Glomerular visceral epithelial cell (primary cell): Measurements from ENCODE around the gene APIP.
"Not testable (repeated sequence)": the region's sequence is repeated elsewhere in the genome, so short reads cannot be mapped to it uniquely, and the experiment has no call there.

Experiments used
- DNase-seq: peaks from one replicate; pipeline ENCODE4 v3.0.0-alpha.2; 2016; ENCODE audit errors: extremely low spot score

The APIP gene

DNA sequence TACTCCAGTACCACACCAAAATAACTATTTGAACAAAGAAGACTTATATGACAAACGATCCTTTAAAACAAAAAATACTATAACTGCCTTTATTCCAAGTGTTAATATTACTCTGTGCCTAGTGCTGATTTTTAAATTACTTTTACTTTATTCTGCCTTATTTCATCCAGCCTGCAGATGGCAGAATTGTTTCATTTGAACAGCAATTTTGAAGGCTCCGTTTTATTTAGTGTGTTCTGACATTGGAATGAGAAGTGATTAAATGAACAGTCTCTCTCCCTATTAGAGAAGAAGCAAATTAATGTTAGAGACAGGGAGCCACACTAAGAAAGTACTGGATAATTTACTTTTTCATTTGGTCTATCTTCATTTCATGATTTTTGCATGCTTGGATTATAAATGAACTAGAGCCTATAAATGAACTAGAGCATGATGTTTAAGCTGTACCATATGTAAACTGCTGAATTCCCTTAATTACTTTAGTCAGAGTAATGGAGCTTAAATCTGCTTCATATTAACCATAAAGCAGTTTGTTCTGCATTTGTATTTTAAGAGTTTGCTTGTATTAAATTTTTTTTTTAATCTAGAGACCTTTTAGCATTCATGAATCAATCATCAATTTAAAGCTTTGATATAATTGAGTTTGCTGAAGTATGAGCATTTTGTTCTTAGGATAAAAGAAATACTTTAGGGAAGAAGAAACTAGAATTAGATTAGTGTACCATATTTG is 10.1 kb upstream of the APIP start:
- DNase-seq = peak; percentile 55

DNA sequence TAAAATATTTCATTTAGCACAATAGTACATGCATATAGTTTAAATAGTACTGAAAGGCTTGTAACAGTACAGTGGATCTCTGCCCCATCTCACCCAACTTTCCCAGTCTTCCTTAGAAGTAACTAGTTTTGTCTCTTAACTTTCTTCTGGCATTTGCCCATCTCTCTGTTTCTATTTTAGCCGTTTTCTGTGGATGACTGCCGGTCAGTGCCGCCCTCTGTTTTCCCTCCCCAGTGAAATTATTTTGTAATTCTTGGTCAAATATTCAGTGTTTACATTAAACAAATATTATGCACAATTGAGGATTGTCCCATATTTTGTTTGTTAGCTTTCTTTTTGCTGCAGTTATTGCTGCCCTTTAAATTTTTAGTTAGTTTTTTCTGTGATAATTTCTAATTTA is 8.5 kb upstream of the APIP start:
- DNase-seq = no peak

DNA sequence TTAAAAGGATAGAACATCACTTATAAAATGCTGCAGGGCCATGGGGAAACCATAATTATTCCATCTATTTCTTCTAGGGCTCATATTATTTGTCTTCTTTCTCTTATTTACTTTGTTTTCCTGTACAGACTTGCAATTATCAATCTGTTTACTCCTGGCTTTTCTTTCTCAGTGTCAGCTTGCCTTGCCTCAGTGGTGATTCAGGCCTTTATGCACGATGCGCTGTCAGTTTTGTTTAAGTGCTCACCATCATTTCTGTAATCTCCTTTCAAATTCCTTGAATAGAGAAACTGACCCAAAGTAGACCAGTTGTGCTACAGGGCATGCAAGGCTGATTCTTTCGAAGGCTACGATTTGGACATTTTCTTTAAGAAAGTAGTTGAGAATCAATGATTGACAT is 5.0 kb upstream of the APIP start:
- no peak for DNase-seq

DNA sequence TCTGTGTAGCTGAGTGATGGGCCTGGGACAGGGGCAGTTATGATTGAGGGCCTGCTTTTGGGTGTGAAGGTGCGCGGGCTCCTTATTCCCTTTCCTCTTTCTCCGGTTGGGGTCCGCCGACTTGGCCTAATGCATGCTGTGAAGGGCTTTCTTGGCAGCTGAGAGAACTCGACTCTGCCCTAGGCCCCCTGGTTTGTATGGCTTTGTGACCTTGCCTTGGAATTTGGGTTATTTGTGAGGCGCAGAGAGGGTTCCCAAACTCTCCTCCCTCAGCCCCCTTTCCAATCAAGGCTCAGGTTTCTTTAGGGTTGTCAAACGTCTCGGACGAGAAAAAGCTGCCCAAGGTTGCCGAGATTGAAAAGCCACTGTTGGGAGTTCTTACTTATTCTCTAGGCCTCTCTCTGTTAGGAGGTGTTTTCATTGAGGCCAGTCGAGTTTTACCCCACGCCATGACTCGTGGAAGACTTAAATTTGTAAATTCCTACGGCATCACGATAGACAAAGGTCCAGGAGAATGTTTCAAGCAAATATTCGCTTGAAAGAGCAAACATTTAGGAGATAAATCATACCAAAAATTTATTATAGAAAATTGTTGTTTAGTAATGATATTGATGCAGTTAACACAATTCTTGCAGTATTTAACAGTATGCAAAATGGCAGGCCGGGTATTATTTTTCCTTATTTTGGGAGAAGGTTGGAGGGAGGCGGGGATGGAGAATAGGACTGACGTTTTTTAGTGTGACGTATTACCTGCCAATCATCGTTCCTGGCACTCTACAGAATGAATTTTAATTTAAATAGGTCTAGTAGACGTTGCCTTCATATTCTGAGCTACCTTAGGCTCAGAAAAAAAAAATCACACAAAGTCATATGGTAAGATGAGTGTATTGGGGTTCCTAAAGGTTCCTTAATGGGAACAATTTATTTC is 928 bp upstream of the APIP start:
- peak; percentile 10 for DNase-seq

DNA sequence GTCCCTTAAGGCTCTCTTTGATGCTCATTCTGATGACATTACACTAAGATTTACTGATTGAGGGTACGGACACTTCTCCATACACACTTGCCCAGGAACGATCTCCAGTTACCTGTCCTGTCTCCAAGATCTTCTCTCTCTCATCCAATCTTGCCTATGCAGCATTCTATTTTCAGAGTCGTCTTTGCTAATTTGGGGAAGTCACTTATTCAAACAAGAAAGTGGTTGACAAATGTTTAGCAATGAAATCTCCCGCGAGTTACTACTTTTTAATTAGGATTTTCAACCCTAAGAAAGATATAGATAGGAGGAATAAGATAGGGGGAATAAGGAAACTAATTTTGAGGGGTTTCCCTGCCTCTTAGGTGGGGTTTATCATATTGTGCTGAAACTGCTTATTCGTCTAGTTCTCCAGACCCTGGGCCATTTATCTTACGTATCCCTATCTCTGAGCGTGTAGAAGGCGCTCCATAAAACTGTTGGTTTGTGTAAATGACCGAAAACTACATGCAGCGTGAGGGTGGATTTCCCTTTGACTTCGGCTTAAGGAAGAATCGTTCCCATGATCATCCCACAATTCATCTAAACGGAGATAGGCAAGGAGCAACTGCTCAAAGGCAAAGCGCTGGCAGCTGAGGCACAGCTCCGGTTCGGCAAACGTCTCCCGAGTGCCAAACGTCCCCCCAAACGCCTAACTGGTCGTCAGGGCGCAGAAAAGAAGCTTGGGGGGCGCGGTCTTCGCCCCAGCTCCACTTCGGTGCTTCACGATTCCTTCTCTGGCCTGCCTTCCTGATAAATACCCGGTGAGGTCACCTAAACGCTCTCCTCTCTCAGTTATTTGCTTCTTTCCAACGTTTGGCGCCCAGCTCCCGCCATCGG is 804 bp downstream of the APIP start:
- no peak for DNase-seq

DNA sequence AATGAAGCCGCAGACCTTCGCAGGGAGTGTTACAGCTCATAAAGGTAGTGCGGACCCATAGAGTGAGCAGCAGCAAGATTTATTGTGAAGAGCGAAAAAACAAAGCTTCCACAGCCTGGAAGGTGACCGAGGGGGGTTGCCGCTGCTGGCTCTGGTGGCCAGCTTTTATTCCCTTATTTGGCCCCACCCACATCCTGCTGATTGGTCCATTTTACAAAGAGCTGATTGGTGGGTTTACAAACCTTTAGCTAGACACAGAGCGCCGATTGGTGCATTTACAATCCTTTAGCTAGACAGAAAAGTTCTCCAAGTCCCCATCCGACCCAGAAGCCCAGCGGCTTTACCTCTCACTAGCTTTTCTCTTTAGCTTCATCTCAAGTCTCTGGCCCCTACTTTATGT is 2.6 kb downstream of the APIP start:
- DNase-seq = not testable (repeated sequence)

DNA sequence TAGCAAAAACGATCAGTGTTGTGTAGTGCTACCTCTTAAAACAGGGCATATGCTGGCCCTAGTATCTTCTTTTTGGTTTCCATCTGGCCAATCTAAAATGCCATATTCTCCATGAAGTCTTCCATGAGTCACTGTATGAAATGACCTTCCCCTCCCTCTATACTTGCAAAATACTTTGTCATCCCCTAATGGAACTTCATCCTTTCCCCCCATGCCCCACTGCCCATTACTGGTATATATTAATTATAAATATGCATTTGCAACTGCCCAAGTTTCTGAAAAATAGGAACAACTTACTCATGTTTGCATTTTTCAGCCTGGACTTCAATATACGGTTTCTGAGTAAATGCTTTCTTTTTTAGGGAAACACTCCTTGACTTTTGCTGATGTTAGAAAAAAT is 4.5 kb downstream of the APIP start:
- no peak for DNase-seq

DNA sequence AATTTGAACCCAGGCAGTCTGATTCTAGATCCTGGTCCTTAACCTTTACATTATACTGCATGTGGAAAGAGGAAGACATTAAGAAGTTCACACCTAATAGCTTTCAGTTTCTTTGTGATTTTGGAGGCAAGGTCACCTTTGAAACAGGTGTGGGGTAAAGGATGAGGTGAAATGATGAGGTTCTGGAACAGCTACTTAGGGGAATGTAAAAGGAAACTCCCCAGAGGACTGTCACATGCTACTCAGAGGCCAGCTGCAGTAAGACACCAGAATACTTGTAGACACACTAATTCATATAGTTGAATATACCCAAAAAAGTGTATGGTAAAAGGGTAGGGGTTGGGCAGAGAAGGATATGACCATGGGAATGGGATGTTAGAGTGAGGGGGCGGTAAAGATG is 5.4 kb downstream of the APIP start:
- no peak for DNase-seq

DNA sequence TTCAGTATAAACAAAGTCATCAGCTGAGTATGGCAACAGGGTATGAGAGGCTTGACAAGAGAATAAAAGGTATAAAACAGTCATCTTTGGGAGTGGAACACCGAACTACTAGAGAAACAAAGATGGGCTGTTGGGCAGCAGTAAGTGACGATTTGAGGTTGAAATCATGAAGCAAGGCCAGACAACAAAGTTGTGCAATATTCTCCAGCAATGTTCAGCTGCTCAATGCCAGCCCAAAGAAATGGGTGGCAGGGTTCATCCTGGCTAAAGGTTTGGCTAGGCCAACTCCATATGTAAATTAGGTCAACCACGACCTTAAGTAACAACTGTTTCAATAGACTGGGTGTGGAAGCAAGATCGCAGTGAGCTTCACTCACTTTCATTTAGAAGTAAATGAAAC is 6.2 kb downstream of the APIP start:
- no peak for DNase-seq

DNA sequence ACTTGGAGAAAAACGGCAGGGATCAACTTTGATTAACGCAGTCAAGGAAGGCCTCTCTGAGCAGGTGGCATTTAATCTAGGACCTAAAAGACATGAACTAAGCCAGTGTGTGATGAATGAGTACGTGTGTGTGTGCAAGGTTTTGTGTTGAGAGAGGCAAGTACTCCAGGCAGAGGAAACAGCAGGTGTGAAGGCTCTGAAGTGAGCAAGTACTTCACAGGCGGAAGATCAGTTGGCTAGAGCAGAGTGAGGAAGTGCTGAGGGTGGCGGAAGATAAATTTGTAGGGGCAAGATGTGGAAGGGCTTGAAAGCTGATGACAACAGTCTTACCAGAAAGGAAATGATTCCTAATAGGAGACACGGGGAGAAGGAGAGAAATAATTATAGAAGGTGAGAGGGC is 6.8 kb downstream of the APIP start:
- no peak for DNase-seq

DNA sequence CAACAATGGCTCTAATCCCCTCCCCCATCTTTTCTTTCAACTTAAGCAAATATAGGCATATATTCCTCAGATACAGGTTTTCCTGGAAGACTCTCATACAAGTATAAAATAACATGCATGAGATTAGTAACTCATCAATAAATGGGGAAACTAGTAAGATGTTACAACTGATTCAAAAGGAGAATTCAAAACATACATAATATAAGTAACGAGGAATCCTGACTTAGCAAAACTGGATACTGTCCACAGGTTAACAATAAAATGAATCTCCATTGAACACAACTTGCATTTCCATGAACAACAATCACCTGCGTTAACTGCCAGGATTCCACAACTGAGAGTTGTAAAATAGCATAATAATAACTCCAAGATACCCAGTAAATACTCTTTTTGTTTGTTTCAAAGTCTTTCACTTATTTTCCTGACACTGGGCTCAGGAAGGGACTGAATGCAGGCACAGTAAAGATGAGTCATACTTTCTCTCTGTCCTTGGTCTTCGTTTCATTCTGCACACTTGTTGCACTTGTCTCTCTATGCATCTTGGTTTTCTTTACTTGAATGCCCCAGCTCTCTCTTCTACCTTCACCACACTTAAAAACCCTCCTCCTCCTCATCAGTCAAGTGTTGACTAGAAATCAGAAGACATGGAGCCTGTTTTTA is 8.1 kb downstream of the APIP start:
- no peak for DNase-seq

DNA sequence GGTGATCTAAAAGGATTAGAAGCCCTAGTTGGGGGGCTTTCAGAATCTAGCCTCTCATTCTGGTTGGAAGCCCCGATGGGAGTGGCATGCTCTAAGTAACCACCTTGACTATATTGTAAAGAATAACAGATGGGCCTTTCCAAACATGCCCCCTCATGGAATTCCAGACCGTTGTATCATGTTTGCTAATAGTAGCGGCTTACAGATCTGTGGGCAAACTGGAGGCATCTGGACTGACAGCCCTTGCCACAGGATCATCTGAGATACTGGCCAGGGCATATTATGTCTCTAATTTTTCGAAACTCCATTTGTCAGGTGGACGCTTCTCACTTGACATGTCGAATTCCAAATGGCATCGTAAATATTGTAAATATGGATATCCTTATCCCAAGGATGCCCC is 10.5 kb downstream of the APIP start:
- no peak for DNase-seq

DNA sequence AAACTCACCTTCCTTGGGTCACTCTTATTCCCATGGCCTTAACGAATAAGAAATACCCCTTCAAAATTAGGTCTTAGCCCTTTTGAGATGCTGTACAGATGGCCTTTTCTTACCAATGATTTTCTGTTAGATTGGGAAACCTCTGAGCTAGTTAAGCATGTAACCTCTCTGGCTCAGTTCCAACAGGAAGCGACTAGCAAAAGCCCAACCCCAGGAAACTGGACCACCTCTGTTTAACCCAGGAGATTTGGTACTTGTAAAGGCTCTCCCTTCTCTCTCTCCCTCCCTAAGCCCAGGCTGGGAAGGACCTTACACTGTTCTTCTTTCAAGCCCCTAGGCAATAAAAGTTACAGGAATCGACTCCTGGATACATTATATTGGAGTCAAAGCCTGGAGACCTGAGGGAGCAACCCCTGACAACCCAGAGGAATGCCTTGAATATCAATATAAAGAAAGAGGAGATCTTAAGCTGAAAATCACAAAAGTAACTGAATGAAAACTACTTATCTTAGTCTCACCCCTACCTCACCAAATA is 11.7 kb downstream of the APIP start:
- DNase-seq = peak; percentile 46

DNA sequence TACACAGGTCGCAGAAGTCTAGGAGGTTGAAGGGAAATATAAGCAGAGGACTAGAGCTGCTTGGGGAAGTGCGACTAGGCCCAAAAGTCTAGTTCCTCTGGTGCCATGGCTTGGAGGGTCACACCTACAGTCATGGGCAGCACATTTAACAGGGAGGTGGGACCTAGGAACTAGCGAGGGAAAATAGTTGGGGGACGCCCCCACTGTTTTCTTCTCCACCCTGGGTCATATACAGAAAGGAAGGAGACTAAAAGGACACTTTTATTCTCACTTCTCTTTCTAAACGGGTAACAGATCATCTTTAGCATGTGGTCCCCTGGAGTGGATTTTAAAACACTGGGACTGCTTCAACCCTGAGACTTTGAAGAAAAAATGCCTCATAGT is 16.6 kb downstream of the APIP start:
- DNase-seq = no peak

DNA sequence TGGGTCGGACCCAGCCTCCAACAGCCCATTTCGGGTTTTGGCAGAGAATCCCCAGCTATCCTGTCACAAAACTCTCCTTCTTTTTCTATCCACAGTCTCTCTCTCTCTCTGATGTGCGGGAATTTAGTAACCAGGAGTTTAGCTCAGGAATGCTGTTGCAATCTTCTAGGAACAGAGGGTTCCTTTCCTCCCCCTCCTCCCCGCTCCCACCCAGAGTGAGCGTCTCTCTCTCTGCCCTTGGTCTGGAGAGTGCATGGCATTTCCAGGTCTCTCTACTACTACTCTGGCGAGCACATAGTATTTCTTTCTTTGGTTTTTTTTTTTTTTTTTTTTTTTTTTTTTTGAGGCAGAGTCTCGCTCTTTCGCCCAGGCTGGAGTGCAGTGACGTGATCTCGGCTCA is 17.7 kb downstream of the APIP start:
- DNase-seq = no peak

DNA sequence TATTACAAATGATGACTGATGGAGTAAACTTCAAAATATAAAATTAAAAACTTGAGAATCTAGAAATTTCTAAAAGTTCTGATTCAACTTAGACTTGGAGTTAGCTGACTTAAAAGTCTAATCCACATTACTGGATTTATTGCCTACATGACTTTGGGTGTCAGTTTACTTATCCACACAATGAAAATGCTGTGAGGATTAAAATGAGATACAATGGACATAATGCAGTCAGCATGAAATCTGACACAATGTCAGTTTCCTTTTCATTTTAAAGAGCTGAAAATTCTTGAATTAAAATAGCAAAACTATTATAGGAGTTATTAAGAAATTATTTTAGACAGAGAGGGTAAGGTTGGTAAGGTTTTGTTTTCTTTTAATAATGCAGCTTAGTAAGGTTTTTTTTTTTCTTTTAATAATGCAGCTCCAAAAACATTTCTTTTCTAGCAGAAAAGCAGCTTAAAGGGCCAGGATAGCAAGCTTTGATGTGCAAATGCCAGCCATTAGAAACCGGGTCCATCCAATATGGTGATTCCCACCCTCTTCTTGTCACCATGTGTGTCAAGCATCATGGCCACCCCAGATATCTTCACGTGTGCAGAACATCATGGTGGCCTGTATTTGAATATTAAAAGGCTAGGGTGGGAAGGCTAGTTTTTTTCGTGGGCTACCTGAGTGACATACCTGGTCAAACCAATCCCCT is 18.9 kb downstream of the APIP start:
- no peak for DNase-seq

DNA sequence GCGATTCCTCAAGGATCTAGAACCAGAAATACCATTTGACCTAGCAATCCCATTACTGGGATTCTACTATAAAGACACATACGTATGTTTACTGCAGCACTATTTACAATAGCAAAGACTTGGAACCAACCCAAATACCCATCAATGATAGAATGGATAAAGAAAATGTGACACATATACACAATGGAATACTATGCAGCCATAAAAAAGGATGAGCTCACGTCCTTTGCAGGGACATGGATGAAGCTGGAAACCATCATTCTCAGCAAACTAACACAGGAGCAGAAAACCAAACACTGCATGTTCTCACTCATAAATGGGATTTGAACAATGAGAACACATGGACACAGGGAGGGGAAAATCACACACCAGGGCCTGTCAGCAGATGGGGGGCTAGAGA is 20.0 kb downstream of the APIP start:
- not testable (repeated sequence) for DNase-seq

DNA sequence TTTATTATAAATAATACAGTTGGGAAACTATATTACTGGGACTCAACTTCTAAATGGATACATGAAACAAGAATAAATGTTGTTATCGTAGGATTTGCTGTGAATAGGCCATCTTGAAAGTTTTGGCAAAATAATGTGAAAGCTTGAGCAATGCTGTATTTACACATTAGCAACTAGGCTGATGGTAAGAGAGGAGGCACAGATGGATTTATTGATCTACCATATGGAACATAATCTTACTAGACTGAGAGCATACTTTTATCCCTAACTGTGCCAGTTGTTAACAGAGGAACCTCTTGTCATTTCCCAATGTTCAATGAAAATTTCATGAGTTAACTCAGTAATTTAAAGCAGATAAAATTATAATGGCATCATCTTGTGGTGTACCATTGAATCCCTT is 22.8 kb downstream of the APIP start:
- DNase-seq = no peak

DNA sequence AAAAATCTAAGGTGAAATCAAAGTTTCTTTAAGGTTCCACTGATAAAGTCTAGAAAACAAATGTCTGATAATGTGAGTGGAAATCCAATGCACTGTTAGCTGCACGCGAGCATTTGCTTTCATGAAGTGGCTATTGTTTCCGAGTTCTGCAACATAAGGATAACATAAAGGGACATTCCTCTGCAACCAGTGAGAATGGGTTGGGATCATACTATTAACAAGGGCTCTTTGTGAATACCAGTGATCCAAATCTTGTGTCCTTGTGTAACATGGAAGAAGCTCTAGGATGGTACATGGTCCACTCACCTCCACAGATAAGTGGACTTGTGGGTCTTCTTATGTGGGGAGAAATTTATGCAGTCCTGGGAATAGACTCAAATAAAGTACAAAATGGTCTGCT is 24.6 kb downstream of the APIP start:
- DNase-seq = no peak

DNA sequence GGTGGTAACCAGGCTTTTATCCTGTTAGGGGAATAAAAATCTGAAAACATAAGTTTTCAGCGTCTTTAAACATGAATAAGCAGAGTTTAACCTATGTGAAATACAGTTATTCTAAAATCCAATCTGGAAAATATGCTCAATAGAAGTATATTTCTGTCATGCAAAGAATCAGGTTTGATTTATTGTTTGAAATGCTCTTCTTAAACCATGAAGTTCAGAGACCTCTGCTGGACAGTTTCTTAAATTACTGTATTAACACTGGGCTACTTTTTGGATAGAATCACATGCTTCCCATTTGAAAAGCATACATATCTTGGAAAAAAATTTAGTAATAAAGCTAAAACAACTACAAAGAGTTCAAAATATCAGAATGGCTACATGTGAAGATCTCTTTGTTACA is 25.4 kb downstream of the APIP start:
- DNase-seq = peak; percentile 28

DNA sequence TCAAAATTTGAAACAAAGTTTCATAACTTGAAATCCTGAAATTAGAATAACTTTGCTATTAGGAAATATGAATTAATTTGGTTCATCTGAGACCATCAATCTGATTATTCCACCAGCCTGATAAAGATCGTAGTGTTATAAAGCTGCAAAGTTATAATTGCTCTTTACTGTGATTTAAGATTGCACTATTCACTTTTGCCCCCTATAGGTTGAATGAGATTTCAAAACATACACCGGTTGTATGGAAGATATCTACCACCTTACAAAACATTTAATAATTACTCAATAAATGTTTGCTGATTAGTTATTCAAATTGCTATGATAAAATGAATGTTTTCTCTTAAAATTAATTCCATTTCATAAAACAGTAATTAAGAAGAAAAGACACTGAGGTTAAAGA is 26.1 kb downstream of the APIP start:
- DNase-seq = no peak
